ENCODE results near the gene INPP4B. TPM values are rescaled to one million over a fixed set of nuclear protein-coding genes. Genes with fewer than 3 reads are reported as not detected.

INPP4B gene
- total RNA-seq, 1 experiment from 2014 or later, result 53.7 TPM

GRCh38 chr4:142706381-142706780 is 139.7 kb downstream of the INPP4B start:
- intact Hi-C loops (cut with micrococcal nuclease; ENCODE audit: unreplicated experiment), result no loop called here
- Histone ChIP-seq H3K9me3 (ENCODE audit: insufficient read depth, low read depth) (no peaks in the 10 kb centered on the region), H3K27me3 (ENCODE audit: insufficient read depth, low read depth) (no peaks in the 10 kb centered on the region), H4K20me1 (ENCODE audit: insufficient read depth) (no peaks in the 10 kb centered on the region), H3K36me3 (ENCODE audit: low read depth) (no peaks in the 10 kb centered on the region), H3F3A (ENCODE audit: insufficient read depth, low read depth) (no peaks in the 10 kb centered on the region), H3K79me2 (ENCODE audit: low read depth) (no peaks in the 10 kb centered on the region), H3K4me3 (no peak overlapping the region), H3K4me2 (no peak overlapping the region), H3K27ac (no peak overlapping the region), H3K9me2 (ENCODE audit: insufficient read depth) (no peaks in the 10 kb centered on the region), H2AFZ (no peak overlapping the region), H3K4me1 (replicated peaks; ENCODE audit: insufficient read depth) (no peaks in the 10 kb centered on the region)
- no TSS peak for BruUV-seq (replicated peaks)
- DNase-seq, result no peak
- ChIA-PET CTCF (no interaction called here), POLR2A (ENCODE audit: unreplicated experiment) (no interaction called here)
- no peak for TF ChIP-seq EZH2 (IDR thresholded peaks at IDR 0.05; ENCODE audit: low read depth)
- TF ChIP-seq, protein P1, sequence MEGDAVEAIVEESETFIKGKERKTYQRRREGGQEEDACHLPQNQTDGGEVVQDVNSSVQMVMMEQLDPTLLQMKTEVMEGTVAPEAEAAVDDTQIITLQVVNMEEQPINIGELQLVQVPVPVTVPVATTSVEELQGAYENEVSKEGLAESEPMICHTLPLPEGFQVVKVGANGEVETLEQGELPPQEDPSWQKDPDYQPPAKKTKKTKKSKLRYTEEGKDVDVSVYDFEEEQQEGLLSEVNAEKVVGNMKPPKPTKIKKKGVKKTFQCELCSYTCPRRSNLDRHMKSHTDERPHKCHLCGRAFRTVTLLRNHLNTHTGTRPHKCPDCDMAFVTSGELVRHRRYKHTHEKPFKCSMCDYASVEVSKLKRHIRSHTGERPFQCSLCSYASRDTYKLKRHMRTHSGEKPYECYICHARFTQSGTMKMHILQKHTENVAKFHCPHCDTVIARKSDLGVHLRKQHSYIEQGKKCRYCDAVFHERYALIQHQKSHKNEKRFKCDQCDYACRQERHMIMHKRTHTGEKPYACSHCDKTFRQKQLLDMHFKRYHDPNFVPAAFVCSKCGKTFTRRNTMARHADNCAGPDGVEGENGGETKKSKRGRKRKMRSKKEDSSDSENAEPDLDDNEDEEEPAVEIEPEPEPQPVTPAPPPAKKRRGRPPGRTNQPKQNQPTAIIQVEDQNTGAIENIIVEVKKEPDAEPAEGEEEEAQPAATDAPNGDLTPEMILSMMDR (conservative IDR thresholded peaks at IDR 0.05), result no peak

- DNase-seq, result no peak
- Histone ChIP-seq H3K27me3 (ENCODE audit: insufficient read depth, low read depth) (no peaks in the 10 kb centered on the region), H3F3A (ENCODE audit: insufficient read depth, low read depth) (no peaks in the 10 kb centered on the region), H3K36me3 (ENCODE audit: low read depth) (no peaks in the 10 kb centered on the region), H2AFZ (no peak overlapping the region), H3K4me2 (no peak overlapping the region), H3K4me3 (no peak overlapping the region), H4K20me1 (ENCODE audit: insufficient read depth) (no peaks in the 10 kb centered on the region), H3K9me3 (ENCODE audit: insufficient read depth, low read depth) (no peaks in the 10 kb centered on the region), H3K79me2 (ENCODE audit: low read depth) (no peaks in the 10 kb centered on the region), H3K27ac (no peak overlapping the region), H3K4me1 (replicated peaks; ENCODE audit: insufficient read depth) (no peaks in the 10 kb centered on the region), H3K9me2 (ENCODE audit: insufficient read depth) (no peaks in the 10 kb centered on the region)
- BruUV-seq (replicated peaks), result no TSS peak
- CTCF ChIA-PET, result no interaction called here
- POLR2A ChIA-PET (ENCODE audit: unreplicated experiment), result no interaction called here
- TF ChIP-seq, protein P1 (conservative IDR thresholded peaks at IDR 0.05), result no peak
- no peak for TF ChIP-seq EZH2 (IDR thresholded peaks at IDR 0.05; ENCODE audit: low read depth)
- intact Hi-C loops (cut with micrococcal nuclease; ENCODE audit: unreplicated experiment), result no loop called here
These were observed 140.3 kb downstream of the INPP4B start for GRCh38 chr4:142705820-142706219.

- TF ChIP-seq, protein P1 (conservative IDR thresholded peaks at IDR 0.05), result no peak
- TF ChIP-seq EZH2 (IDR thresholded peaks at IDR 0.05; ENCODE audit: low read depth), result no peak
- Histone ChIP-seq H3K79me2 (ENCODE audit: low read depth) (no peaks in the 10 kb centered on the region), H3K36me3 (ENCODE audit: low read depth) (no peaks in the 10 kb centered on the region), H3K4me3 (no peak overlapping the region), H4K20me1 (ENCODE audit: insufficient read depth) (no peaks in the 10 kb centered on the region), H3F3A (ENCODE audit: insufficient read depth, low read depth) (no peaks in the 10 kb centered on the region), H3K27ac (no peak overlapping the region), H2AFZ (no peak overlapping the region), H3K4me2 (no peak overlapping the region), H3K9me3 (ENCODE audit: insufficient read depth, low read depth) (no peaks in the 10 kb centered on the region), H3K27me3 (ENCODE audit: insufficient read depth, low read depth) (no peaks in the 10 kb centered on the region), H3K4me1 (replicated peaks; ENCODE audit: insufficient read depth) (no peaks in the 10 kb centered on the region), H3K9me2 (ENCODE audit: insufficient read depth) (no peaks in the 10 kb centered on the region)
- ChIA-PET POLR2A (ENCODE audit: unreplicated experiment) (interaction anchor here (0.6 kb wide), 1 partner anchor 9 kb away, joined by 3 read pairs; no protein-coding TSS in a partner anchor), CTCF (no interaction called here)
- DNase-seq, result no peak
- no TSS peak for BruUV-seq (replicated peaks)
- intact Hi-C loops (cut with micrococcal nuclease; ENCODE audit: unreplicated experiment), result no loop called here
These were observed 142.3 kb downstream of the INPP4B start for GRCh38 chr4:142703694-142704309.
